ENCODE results near the gene RAP1GAP2.

Gene RAP1GAP2

GRCh38 chr17:2844416-2844815 is 48.2 kb downstream of the RAP1GAP2 start:
- H3K4me3 ChIP-seq (ENCODE audit: low read length) = no peak overlapping the region
- no peak for TF ChIP-seq CTCF (conservative IDR thresholded peaks at IDR 0.05; ENCODE audit: low read length)
- DNase-seq (ENCODE audit: low read depth) = no peak

GRCh38 chr17:2847381-2848333 is 51.4 kb downstream of the RAP1GAP2 start:
- no peak for DNase-seq (ENCODE audit: low read depth)
- no peak for TF ChIP-seq CTCF (conservative IDR thresholded peaks at IDR 0.05; ENCODE audit: low read length)
- no peak overlapping the region for H3K4me3 ChIP-seq (ENCODE audit: low read length)

GRCh38 chr17:2849327-2849670 is 53.1 kb downstream of the RAP1GAP2 start:
- TF ChIP-seq CTCF (conservative IDR thresholded peaks at IDR 0.05; ENCODE audit: low read length) = no peak
- DNase-seq (ENCODE audit: low read depth) = no peak
- H3K4me3 ChIP-seq (ENCODE audit: low read length) = no peak overlapping the region

GRCh38 chr17:2850991-2851390 is 54.8 kb downstream of the RAP1GAP2 start:
- no peak overlapping the region for H3K4me3 ChIP-seq (ENCODE audit: low read length)
- DNase-seq (ENCODE audit: low read depth) = peak; percentile 9
- TF ChIP-seq CTCF (conservative IDR thresholded peaks at IDR 0.05; ENCODE audit: low read length) = no peak

GRCh38 chr17:2851615-2852014 is 55.4 kb downstream of the RAP1GAP2 start:
- H3K4me3 ChIP-seq (ENCODE audit: low read length) = no peak overlapping the region
- DNase-seq (ENCODE audit: low read depth) = no peak
- no peak for TF ChIP-seq CTCF (conservative IDR thresholded peaks at IDR 0.05; ENCODE audit: low read length)

- H3K4me3 ChIP-seq (ENCODE audit: low read length) = no peak overlapping the region
- no peak for DNase-seq (ENCODE audit: low read depth)
- TF ChIP-seq CTCF (conservative IDR thresholded peaks at IDR 0.05; ENCODE audit: low read length) = no peak
Observed at GRCh38 chr17:2852221-2852620, 56.0 kb downstream of the RAP1GAP2 start.

- no peak for DNase-seq (ENCODE audit: low read depth)
- peak overlapping the region; percentile 31 for H3K4me3 ChIP-seq (ENCODE audit: low read length)
- TF ChIP-seq CTCF (conservative IDR thresholded peaks at IDR 0.05; ENCODE audit: low read length) = no peak
Observed at GRCh38 chr17:2852729-2853282, 56.6 kb downstream of the RAP1GAP2 start.

Data from AG10803 (cell line).